ENCODE results near the gene CDC20.

CDC20 gene

GRCh38 chr1:43334453-43335205 is 24.2 kb upstream of the CDC20 start:
- DNase-seq (ENCODE audit: extremely low spot score) = no peak
- TF ChIP-seq LEF1 (IDR thresholded peaks at IDR 0.05; ENCODE audit: borderline replicate concordance) (no peak), PKNOX1 (IDR thresholded peaks at IDR 0.05) (no peak), SP1 (IDR thresholded peaks at IDR 0.05) (no peak), HDGF (IDR thresholded peaks at IDR 0.05; ENCODE audit: borderline replicate concordance) (no peak), CTBP1 (IDR thresholded peaks at IDR 0.05; ENCODE audit: borderline replicate concordance) (no peak), TARDBP (IDR thresholded peaks at IDR 0.05) (no peak), NFRKB (IDR thresholded peaks at IDR 0.05) (no peak)
- ChIA-PET CTCF (no interaction called here), POLR2A (no interaction called here)

- TF ChIP-seq L3MBTL2 (conservative IDR thresholded peaks at IDR 0.05) (no peak), SP1 (IDR thresholded peaks at IDR 0.05) (no peak), FOXA1 (IDR thresholded peaks at IDR 0.05) (no peak), CTBP1 (IDR thresholded peaks at IDR 0.05; ENCODE audit: borderline replicate concordance) (no peak), TARDBP (IDR thresholded peaks at IDR 0.05) (no peak), HDGF (IDR thresholded peaks at IDR 0.05; ENCODE audit: borderline replicate concordance) (no peak), PKNOX1 (IDR thresholded peaks at IDR 0.05) (no peak), FOXK2 (IDR thresholded peaks at IDR 0.05) (no peak), BHLHE40 (IDR thresholded peaks at IDR 0.05; ENCODE audit: borderline replicate concordance) (no peak), SUZ12 (IDR thresholded peaks at IDR 0.05) (no peak), ELF4 (IDR thresholded peaks at IDR 0.05) (no peak), LEF1 (IDR thresholded peaks at IDR 0.05; ENCODE audit: borderline replicate concordance) (no peak), FOXM1 (IDR thresholded peaks at IDR 0.05; ENCODE audit: borderline replicate concordance) (no peak), ARNT (IDR thresholded peaks at IDR 0.05) (no peak), NFRKB (IDR thresholded peaks at IDR 0.05) (no peak), ZNF384 (IDR thresholded peaks at IDR 0.05) (no peak)
- ChIA-PET CTCF (no interaction called here), POLR2A (interaction anchor here (3.7 kb wide), 1 partner anchor 11 kb away, joined by 15 read pairs; no protein-coding TSS in a partner anchor)
- no peak for DNase-seq (ENCODE audit: extremely low spot score)
Measured at GRCh38 chr1:43337588-43337987, 21.2 kb upstream of the CDC20 start, which contains the start of gene MPL. Gene MPL (plus strand): TSS chr1:43337818. CDS start chr1:43337849, 31 bp downstream.

- no peak for TF ChIP-seq TARDBP (IDR thresholded peaks at IDR 0.05)
- no peak for TF ChIP-seq SUZ12 (IDR thresholded peaks at IDR 0.05)
- TF ChIP-seq L3MBTL2 (conservative IDR thresholded peaks at IDR 0.05) = no peak
- no peak for TF ChIP-seq FOXK2 (IDR thresholded peaks at IDR 0.05)
- TF ChIP-seq FOXA1 (IDR thresholded peaks at IDR 0.05) = no peak
- TF ChIP-seq ARNT (IDR thresholded peaks at IDR 0.05) = no peak
- TF ChIP-seq ELF4 (IDR thresholded peaks at IDR 0.05) = no peak
- no peak for TF ChIP-seq PKNOX1 (IDR thresholded peaks at IDR 0.05)
- TF ChIP-seq LEF1 (IDR thresholded peaks at IDR 0.05; ENCODE audit: borderline replicate concordance) = no peak
- TF ChIP-seq FOXM1 (IDR thresholded peaks at IDR 0.05; ENCODE audit: borderline replicate concordance) = no peak
- TF ChIP-seq CTBP1 (IDR thresholded peaks at IDR 0.05; ENCODE audit: borderline replicate concordance) = no peak
- TF ChIP-seq ZNF384 (IDR thresholded peaks at IDR 0.05) = no peak
- TF ChIP-seq HDGF (IDR thresholded peaks at IDR 0.05; ENCODE audit: borderline replicate concordance) = no peak
- no peak for TF ChIP-seq BHLHE40 (IDR thresholded peaks at IDR 0.05; ENCODE audit: borderline replicate concordance)
- TF ChIP-seq SP1 (IDR thresholded peaks at IDR 0.05) = no peak
- no peak for TF ChIP-seq NFRKB (IDR thresholded peaks at IDR 0.05)
- ChIA-PET CTCF (no interaction called here), POLR2A (interaction anchor here (3.7 kb wide), 1 partner anchor 11 kb away, joined by 15 read pairs; no protein-coding TSS in a partner anchor)
- no peak for DNase-seq (ENCODE audit: extremely low spot score)
Measured at GRCh38 chr1:43338001-43338400, 20.8 kb upstream of the CDC20 start.

- TF ChIP-seq ZNF384 (IDR thresholded peaks at IDR 0.05) (no peak), CTBP1 (IDR thresholded peaks at IDR 0.05; ENCODE audit: borderline replicate concordance) (no peak), SP1 (IDR thresholded peaks at IDR 0.05) (no peak)
- DNase-seq (ENCODE audit: extremely low spot score) = no peak
- ChIA-PET POLR2A (interaction anchor here (1.1 to 3.7 kb wide), 2 partner anchors 9 to 18 kb away, joined by 4 to 15 read pairs; no protein-coding TSS in a partner anchor), CTCF (no interaction called here)
Measured at GRCh38 chr1:43339584-43340232, 19.1 kb upstream of the CDC20 start.

- DNase-seq (ENCODE audit: extremely low spot score) = no peak
- ChIA-PET CTCF (no interaction called here), POLR2A (interaction anchor here (1.1 to 3.7 kb wide), 2 partner anchors 8 to 18 kb away, joined by 4 to 15 read pairs; no protein-coding TSS in a partner anchor)
- TF ChIP-seq FOXK2 (IDR thresholded peaks at IDR 0.05) = no peak
- TF ChIP-seq BHLHE40 (IDR thresholded peaks at IDR 0.05; ENCODE audit: borderline replicate concordance) = no peak
- no peak for TF ChIP-seq LEF1 (IDR thresholded peaks at IDR 0.05; ENCODE audit: borderline replicate concordance)
- TF ChIP-seq FOXA1 (IDR thresholded peaks at IDR 0.05) = no peak
- no peak for TF ChIP-seq ARNT (IDR thresholded peaks at IDR 0.05)
Measured at GRCh38 chr1:43340559-43340958, 18.2 kb upstream of the CDC20 start.

GRCh38 chr1:43344267-43344850 is 14.4 kb upstream of the CDC20 start:
- POLR2A ChIA-PET = no interaction called here
- CTCF ChIA-PET = no interaction called here
- TF ChIP-seq ARNT (IDR thresholded peaks at IDR 0.05) = no peak
- TF ChIP-seq FOXA1 (IDR thresholded peaks at IDR 0.05) = no peak
- no peak for TF ChIP-seq L3MBTL2 (conservative IDR thresholded peaks at IDR 0.05)
- no peak for TF ChIP-seq NFRKB (IDR thresholded peaks at IDR 0.05)
- no peak for TF ChIP-seq FOXK2 (IDR thresholded peaks at IDR 0.05)
- no peak for TF ChIP-seq TARDBP (IDR thresholded peaks at IDR 0.05)
- no peak for TF ChIP-seq ELF4 (IDR thresholded peaks at IDR 0.05)
- TF ChIP-seq LEF1 (IDR thresholded peaks at IDR 0.05; ENCODE audit: borderline replicate concordance) = no peak
- no peak for TF ChIP-seq ZNF384 (IDR thresholded peaks at IDR 0.05)
- TF ChIP-seq PKNOX1 (IDR thresholded peaks at IDR 0.05) = no peak
- TF ChIP-seq SUZ12 (IDR thresholded peaks at IDR 0.05) = no peak
- no peak for TF ChIP-seq SP1 (IDR thresholded peaks at IDR 0.05)
- no peak for DNase-seq (ENCODE audit: extremely low spot score)
